WERI-Rb-1 (cell line): ENCODE measurements around the gene DYNC1H1.
A peak's percentile ranks its signal among the peaks of the same experiment; 100 is the strongest.

Experiments
- DNase-seq: peaks from one replicate; pipeline ENCODE4 v3.0.0-alpha.2; 2020
- H3K27ac ChIP-seq: fragments of 250-450 bp; sonication (Bioruptor Pico); 2 replicates; pipeline ENCODE4 v1.5.1; 2020; ENCODE audit warnings: mild to moderate bottlenecking, moderate library complexity
- H3K27me3 ChIP-seq: fragments of 250-450 bp; sonication (Bioruptor Pico); 2 replicates; pipeline ENCODE4 v1.5.1; 2021; ENCODE audit warnings: mild to moderate bottlenecking, low read depth, moderate library complexity; ENCODE audit not compliant: insufficient read depth, severe bottlenecking
- H3K36me3 ChIP-seq: fragments of 250-450 bp; sonication (Bioruptor Pico); 2 replicates; pipeline ENCODE4 v1.5.1; 2020; ENCODE audit warnings: mild to moderate bottlenecking, moderate library complexity
- H3K4me3 ChIP-seq: 2 replicates; pipeline ENCODE4 v1.5.1; 2011; ENCODE audit warnings: low read depth, mild to moderate bottlenecking, control low read depth, low read length
- H3K9me3 ChIP-seq: fragments of 250-450 bp; sonication (Bioruptor Pico); 2 replicates; pipeline ENCODE4 v1.5.1; 2021; ENCODE audit warnings: mild to moderate bottlenecking, moderate library complexity; ENCODE audit not compliant: severe bottlenecking
- TF ChIP-seq, protein P1 (sequence below): IDR thresholded peaks from 2 replicates; pipeline ENCODE4 v1.5.1; 2011; ENCODE audit warnings: low read depth, mild to moderate bottlenecking, control low read depth, inconsistent platforms, low read length

The DYNC1H1 gene

DNA sequence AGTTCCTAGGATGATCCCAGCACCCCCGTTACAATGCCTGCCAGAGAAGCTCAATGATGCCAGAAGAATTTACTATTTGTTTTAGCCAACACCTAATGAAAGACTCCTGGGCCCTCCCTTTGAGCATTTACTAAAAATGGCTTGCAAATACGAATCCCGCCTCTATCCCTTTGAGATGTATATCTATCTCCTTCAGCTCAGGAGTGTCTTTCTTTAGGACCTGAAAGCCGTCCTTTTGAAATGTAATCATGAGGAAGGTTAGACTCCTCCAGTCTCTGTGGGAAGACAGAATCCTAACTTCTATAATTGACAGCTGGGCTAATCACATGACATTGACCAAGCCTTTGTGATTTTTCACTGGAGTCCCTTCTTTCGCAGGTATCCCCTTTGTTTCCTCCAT lies 19.2 kb upstream of the DYNC1H1 start:
- Histone ChIP-seq H3K36me3 (no peaks in the 10 kb centered on the region), H3K27ac (no peak overlapping the region), H3K27me3 (no peaks in the 10 kb centered on the region), H3K9me3 (no peaks in the 10 kb centered on the region), H3K4me3 (no peak overlapping the region)
- no peak for DNase-seq
- TF ChIP-seq, protein P1, sequence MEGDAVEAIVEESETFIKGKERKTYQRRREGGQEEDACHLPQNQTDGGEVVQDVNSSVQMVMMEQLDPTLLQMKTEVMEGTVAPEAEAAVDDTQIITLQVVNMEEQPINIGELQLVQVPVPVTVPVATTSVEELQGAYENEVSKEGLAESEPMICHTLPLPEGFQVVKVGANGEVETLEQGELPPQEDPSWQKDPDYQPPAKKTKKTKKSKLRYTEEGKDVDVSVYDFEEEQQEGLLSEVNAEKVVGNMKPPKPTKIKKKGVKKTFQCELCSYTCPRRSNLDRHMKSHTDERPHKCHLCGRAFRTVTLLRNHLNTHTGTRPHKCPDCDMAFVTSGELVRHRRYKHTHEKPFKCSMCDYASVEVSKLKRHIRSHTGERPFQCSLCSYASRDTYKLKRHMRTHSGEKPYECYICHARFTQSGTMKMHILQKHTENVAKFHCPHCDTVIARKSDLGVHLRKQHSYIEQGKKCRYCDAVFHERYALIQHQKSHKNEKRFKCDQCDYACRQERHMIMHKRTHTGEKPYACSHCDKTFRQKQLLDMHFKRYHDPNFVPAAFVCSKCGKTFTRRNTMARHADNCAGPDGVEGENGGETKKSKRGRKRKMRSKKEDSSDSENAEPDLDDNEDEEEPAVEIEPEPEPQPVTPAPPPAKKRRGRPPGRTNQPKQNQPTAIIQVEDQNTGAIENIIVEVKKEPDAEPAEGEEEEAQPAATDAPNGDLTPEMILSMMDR, result no peak

DNA sequence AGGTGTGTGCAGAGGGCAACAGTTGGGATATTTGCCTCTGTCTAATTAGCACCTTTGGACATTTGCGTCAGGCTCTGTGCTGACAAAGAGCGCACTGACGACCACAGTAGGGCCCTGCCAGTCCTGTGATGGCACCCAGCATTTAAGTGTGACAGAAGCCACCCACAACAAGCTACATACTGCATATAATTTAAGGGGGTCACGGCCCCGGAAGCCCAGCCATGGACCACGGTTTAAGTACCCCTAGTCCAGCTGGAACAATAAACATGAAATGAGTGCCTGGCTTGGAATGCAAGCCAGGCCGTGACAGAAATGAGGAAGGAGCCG lies 16.8 kb upstream of the DYNC1H1 start:
- TF ChIP-seq, protein P1, result no peak
- no peak for DNase-seq
- H3K27me3 ChIP-seq, result no peaks in the 10 kb centered on the region
- peak overlapping the region; percentile 78 for H3K27ac ChIP-seq
- peak overlapping the region; percentile 99 for H3K4me3 ChIP-seq
- H3K9me3 ChIP-seq, result no peaks in the 10 kb centered on the region
- no peaks in the 10 kb centered on the region for H3K36me3 ChIP-seq

DNA sequence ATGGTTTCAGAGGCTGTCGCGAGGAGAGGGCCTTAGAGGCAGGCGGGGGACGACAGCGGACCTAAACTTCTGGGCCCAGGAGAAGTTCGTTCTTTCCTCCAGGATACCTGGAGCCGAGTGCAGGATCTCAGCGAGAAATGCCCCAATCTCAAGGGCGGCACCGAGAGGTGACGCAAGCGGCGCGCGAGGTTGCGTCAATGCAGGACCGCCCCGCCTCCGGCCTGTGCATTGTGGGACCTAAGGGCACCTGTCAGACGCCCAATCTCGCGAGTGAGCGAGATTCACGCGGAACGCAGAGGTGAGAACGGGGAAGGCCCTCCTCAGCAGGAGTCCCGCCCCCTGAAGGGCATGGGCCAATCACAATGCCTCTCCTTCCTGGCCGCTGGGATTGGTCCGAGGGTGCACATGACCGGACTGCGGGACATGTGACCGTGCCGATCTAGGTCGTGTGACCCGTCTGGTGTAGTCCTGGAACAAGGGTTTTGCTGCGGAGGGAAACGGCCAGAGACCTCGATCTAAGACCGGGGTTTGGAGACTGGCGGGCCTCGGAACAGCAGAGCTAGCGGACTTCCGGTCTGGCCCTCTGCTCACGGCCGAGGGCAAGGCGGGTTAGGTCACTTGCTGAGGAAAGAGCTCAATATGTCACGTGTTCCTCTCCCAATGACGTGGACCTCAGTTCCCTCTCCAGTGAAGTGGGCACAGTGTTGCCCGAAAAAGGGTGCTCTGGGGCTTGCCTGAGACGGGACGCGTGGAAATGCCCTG lies 16.3 kb upstream of the DYNC1H1 start:
- peak overlapping the region; percentile 99 for H3K4me3 ChIP-seq
- peak; percentile 100 for DNase-seq
- TF ChIP-seq, protein P1, result no peak

DNA sequence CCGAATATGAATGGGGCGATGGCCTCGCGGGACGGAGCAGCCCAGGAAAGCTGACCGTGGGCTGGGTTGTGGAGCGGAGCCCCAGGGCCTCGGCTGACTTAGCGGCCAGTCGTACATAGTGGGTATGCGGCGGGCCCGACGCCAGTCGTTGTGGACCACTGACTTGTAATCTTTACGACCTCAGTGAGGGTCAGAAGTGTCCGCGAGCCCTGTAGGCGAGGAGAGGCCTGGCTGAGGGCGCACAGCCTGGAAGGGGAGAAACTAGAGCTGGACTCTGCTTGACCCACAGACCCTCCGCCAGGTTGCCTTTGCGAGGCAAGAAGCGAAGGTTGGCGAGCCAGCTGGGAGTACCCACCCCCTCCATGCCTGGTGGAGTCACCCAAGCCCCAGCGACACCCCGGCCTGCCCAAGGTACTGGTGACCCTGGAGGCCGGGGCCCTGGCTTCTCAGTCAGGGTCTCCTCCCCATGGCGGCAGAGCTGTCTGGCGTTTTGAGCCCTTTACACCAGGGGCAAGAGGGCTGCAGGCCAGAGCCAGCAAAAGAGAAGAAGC lies 15.6 kb upstream of the DYNC1H1 start:
- H3K27me3 ChIP-seq, result no peaks in the 10 kb centered on the region
- TF ChIP-seq, protein P1, result no peak
- peak overlapping the region; percentile 83 for H3K27ac ChIP-seq
- no peak for DNase-seq
- H3K9me3 ChIP-seq, result no peaks in the 10 kb centered on the region
- H3K4me3 ChIP-seq, result peak overlapping the region; percentile 99
- no peaks in the 10 kb centered on the region for H3K36me3 ChIP-seq

More for the DNA sequence above, 16.3 kb upstream of the DYNC1H1 start:
- no peaks in the 10 kb centered on the region for H3K36me3 ChIP-seq
- H3K27me3 ChIP-seq, result no peaks in the 10 kb centered on the region
- H3K9me3 ChIP-seq, result no peaks in the 10 kb centered on the region
- H3K27ac ChIP-seq, result peak overlapping the region; percentile 83

DNA sequence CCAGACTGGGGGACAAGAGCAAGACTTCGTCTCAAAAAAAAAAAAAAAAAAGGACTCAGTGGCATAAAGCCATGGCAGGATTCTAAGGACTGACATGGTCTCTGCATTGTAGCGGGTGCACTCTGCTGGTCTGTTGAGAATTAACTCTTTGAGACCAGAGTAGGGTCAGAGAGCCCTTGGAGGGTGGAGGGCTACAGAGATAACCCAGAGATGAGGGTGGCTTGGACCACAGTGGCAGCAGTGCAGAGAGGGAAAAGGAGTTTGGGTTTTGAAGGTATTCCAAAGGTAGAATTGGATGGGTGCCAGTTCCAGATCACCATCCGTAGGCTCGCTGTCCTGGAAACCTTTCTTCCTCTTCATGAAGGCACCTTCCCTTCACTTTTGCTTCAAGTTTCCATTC lies 14.3 kb upstream of the DYNC1H1 start:
- H3K27me3 ChIP-seq, result no peaks in the 10 kb centered on the region
- no peaks in the 10 kb centered on the region for H3K36me3 ChIP-seq
- H3K9me3 ChIP-seq, result no peaks in the 10 kb centered on the region
- TF ChIP-seq, protein P1, result no peak
- H3K27ac ChIP-seq, result no peak overlapping the region
- no peak for DNase-seq
- H3K4me3 ChIP-seq, result no peak overlapping the region
